Measurements from ENCODE around the gene RAB36.

RAB36 gene, protein sequence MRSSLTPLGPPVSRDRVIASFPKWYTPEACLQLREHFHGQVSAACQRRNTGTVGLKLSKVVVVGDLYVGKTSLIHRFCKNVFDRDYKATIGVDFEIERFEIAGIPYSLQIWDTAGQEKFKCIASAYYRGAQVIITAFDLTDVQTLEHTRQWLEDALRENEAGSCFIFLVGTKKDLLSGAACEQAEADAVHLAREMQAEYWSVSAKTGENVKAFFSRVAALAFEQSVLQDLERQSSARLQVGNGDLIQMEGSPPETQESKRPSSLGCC

GRCh38 chr22:23144932-23145877, at the start of gene RAB36:
Gene RAB36, plus strand, starts transcription at chr22:23145477. Its CDS starts 1,140 bp downstream, at chr22:23146617.
- DNase-seq = peak; percentile 100

DNA sequence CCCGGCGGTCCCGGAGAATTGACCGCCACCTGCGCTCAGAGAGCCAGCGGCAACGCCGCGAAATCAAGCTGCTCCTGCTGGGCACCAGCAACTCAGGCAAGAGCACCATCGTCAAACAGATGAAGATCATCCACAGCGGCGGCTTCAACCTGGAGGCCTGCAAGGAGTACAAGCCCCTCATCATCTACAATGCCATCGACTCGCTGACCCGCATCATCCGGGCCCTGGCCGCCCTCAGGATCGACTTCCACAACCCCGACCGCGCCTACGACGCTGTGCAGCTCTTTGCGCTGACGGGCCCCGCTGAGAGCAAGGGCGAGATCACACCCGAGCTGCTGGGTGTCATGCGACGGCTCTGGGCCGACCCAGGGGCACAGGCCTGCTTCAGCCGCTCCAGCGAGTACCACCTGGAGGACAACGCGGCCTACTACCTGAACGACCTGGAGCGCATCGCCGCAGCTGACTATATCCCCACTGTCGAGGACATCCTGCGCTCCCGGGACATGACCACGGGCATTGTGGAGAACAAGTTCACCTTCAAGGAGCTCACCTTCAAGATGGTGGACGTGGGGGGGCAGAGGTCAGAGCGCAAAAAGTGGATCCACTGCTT, 49.4 kb upstream of the RAB36 start:
- no peak for DNase-seq

DNA sequence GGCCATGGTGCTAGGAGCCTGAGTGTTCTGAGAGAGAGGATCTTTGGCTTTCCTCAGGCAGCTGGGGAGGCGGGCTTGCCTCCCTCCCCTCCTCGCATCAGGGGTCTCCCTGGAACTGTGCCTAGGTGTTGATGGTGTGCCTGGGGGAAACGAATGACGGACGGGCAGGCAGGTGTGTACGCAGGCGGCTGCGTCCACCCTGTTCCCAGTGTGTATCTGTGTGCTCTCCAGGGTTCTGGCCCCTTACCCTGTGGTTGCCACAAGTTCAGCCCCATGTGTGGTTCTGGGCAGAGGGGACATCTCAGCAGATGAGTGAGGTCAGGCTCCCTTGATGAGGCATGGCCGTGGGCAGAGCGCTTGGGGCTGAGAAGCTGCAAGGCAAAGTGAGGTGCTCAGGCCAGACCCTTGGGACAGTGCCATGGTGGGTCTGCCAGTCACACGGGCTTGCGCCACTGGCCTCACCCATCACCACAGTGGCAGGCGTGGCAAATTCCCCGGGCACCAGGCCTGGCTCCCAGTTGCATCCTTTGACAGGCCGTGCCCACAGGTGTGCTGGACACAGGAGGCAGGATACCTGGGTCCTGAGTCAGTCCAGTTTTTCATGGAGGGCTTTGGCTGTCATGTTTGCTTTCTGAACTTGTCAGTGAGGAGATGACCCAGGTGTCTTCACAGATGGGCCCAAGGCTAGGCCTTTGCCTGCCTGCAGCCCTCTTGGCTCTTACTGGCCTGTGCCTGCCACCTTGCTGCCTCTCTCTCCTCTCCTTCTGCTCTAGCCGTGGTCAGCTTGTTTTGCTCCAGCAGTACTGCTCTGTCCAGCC, 47.7 kb upstream of the RAB36 start:
- no peak for DNase-seq

DNA sequence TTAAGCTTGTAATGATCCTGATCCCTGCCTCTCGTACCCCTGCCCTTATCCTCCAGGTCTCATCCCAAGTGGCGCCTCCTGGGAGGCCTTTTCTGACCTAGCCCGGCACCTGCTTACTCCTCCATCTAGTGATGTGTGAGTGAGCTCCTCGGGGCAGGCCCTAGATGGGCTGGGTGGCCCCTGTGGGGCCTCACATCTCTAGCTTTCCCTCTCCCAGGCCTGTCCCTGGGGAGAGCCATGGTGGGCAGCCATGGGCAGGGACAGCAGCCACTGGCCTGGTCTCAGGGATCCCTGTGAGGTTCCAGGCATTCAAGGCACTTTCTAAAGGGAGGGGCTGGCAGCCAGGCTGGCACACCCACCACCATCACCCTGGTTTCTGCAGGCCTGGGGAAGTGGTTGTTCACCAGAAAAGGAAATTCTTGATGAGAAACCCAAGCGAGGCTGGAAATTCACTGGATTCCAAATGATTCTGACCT, 47.0 kb upstream of the RAB36 start:
- no peak for DNase-seq

GRCh38 chr22:23098718-23099530, 46.4 kb upstream of the RAB36 start:
- DNase-seq = peak; percentile 22

GRCh38 chr22:23099531-23099804, 45.8 kb upstream of the RAB36 start:
- DNase-seq = no peak

DNA sequence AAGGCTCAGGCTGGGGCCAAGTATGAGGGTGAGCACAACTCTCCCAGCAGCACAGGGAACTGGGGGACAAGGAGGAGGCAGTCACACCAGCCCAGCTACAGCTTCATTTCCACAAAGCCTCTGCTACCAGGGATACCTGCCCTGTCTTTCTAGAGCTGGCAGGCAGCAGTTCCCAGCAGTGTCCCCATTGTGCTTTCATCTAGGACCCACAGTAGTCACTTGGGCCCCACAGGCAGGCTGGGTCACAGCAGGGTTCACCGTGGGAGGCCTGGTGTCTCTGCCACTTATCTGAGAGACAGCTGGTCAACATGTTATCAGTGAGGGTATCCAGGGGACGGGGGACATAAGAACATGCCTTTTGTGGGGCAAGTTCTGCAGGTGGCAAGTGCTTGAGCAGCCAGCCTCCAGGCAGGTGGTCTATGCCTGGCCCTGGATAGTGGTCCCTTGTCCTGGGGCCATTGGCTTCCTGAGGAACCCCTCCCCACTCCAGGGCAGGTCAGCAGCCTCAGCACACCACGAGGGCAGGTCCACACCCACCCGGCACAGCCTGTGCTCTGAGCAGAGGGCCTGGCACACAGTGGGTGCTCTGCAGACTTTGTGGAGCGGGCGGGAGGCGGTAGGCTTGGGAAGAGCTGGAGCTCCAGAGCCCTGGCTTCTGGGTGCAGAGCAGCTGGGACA, 45.0 kb upstream of the RAB36 start:
- no peak for DNase-seq

GRCh38 chr22:23101524-23101923, 43.8 kb upstream of the RAB36 start:
- DNase-seq = no peak

GRCh38 chr22:23102002-23102655, 43.1 kb upstream of the RAB36 start:
- DNase-seq = no peak

DNA sequence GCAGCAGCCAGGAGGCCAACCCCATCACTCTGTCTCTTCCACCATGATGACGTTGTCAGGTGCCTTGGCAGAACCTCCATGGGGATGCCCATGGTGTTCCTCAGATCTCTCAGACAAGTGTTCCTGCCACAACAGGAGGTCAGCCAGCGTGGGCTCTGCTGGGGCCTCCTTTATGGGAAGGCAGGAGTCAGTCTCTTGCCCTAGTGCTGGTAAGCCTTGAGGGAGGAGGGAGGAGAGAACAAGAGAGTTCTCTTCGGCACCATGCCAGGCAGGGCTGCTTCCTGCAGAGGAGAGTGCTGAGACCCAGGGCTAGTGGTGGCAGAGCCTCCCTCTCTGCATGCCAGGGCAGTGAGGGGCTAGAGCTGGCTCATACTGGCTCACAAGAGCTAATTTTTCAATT, 42.5 kb upstream of the RAB36 start:
- peak; percentile 51 for DNase-seq

GRCh38 chr22:23103199-23103954, 41.9 kb upstream of the RAB36 start:
- no peak for DNase-seq

GRCh38 chr22:23104187-23104971, 40.9 kb upstream of the RAB36 start:
- no peak for DNase-seq

DNA sequence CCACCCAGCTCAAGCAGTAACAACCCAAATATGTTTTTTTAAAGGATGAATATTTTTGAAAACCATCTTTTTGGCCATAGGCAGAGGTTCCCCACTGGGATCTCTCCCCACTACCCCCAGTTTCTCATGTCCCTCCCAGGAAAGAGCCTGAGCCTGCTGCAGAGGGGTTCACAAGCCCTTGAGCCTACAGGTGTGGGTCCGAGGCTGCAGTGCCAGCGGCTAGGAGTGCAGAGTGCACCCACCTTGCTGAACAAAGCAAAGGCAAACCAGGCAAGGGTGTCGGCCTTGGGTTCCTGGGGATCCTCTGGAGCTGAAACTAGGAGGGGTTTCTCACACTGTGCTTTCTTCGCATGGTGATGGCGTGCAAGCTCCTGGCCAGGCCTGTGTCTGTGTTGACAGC, 40.0 kb upstream of the RAB36 start:
- DNase-seq = no peak

DNA sequence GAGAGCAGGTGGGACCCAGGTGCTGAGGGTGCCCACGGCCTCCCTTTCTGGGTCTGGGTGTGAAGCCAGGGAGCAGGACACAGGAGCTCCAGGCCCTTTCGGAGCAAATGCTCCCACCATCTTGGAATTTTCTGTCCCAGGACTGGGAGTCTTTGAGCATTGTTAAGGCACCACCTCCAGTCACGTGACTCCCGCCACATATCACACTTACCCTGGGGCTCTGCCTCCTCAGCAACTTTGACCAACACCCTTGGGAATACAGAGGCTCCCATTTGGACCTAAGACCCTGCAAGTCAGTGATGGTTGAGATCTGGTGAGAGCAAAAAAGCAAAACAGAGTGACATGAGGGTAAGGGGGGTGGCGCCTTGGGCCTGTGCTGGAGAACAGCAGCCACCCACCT, 39.4 kb upstream of the RAB36 start:
- no peak for DNase-seq

DNA sequence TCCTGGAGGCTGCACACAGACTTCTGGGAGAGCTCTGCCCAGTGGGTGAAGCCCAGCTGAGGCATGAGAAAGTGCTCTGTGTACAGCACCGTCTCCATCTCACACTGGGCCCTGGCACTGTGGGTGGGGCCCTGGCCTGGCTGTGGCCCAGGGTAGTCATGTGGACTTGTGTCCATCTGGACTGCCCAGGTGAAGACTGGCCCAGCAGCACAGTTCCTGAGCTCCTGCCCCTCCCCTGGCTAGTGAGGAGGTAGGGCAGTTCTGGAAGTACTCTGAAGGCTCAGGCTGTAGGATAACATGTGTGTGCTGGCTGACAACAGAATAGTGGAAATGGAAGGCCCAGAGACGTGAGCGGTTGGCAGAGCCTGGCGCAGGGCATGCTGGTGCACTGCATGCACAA, 38.9 kb upstream of the RAB36 start:
- DNase-seq = no peak

DNA sequence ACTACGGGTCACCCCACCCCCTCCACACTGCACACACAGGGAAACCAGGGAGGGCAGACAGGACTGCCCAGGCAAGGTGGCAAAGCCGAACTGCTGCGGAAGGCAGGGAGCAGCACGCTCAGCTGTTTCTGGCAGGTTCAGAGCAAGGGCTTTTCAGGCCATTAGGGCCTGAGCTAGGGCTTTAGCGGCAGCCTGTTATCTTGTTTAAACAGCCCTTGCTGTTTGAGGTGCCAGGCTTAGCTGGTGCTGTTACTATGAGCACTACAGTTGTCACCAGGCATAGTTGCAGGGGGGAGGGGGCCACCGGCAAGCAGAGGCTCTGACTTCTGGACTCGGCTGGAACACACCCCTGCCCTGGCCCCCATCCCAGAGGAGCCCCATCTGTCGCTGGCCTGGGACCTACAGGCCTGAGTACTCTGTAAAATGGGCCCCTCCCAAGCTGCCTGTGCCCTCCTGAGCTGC, 38.3 kb upstream of the RAB36 start:
- DNase-seq = no peak

- no peak for DNase-seq
Observed at GRCh38 chr22:23107487-23108248, 37.6 kb upstream of the RAB36 start.

All from RPMI8226 (cell line).